Caco-2 (cell line): Measurements from ENCODE around the gene SDF2. TPM values are rescaled to one million over a fixed set of nuclear protein-coding genes. Genes with fewer than 3 reads are reported as not detected.

Source experiments
- BruUV-seq: library from RNA; stranded (reverse); fragments of 400-500 nt; replicated peaks from 2 replicates; lab custom pipeline; 2021; lab: Mats Ljungman, UMichigan
- CTCF ChIA-PET: fragments of 300-600 bp; sonication (Branson Sonifier 250); formaldehyde crosslinking; loops from one replicate; lab custom pipeline; 2022; ENCODE audit warnings: antibody characterized with exemption; lab: Charles Lee
- POLR2A ChIA-PET: fragments of 300-600 bp; sonication (Branson Sonifier 250); formaldehyde crosslinking; loops from one replicate; lab custom pipeline; 2022; ENCODE audit warnings: antibody characterized with exemption; lab: Charles Lee
- DNase-seq, 2 experiments: peaks; one replicate each; pipeline versions ENCODE4 v3.0.0 to v3.0.0-alpha.2; 2020 to 2022
- H3K27me3 ChIP-seq: replicated peaks from 2 replicates; pipeline ENCODE4 v1.6.0; 2011; ENCODE audit warnings: low read length; ENCODE audit not compliant: control insufficient read depth, insufficient read depth
- H3K36me3 ChIP-seq: 2 replicates; pipeline ENCODE4 v1.5.1; 2011; ENCODE audit warnings: low read length; ENCODE audit not compliant: control insufficient read depth, insufficient read depth
- H3K4me1 ChIP-seq: fragments of 250-450 bp; sonication (Bioruptor Pico); 2 replicates; pipeline ENCODE4 v1.5.1; 2020; ENCODE audit warnings: mild to moderate bottlenecking
- H3K4me3 ChIP-seq: 2 replicates; pipeline ENCODE4 v1.5.1; 2011; ENCODE audit warnings: low read depth, mild to moderate bottlenecking, control low read depth, low read length
- H3K9me3 ChIP-seq: fragments of 250-450 bp; sonication (Bioruptor Pico); 2 replicates; pipeline ENCODE4 v1.5.1; 2020; ENCODE audit warnings: mild to moderate bottlenecking, moderate library complexity
- H3K27ac Mint-ChIP-seq: one replicate; pipeline ENCODE4 v1.8.0; 2022; ENCODE audit warnings: mixed read lengths; ENCODE audit not compliant: unreplicated experiment
- H3K27me3 Mint-ChIP-seq: one replicate; pipeline ENCODE4 v1.8.0; 2022; ENCODE audit warnings: mixed read lengths; ENCODE audit not compliant: insufficient read depth, unreplicated experiment
- H3K36me3 Mint-ChIP-seq: one replicate; pipeline ENCODE4 v1.8.0; 2022; ENCODE audit warnings: mild to moderate bottlenecking, mixed read lengths; ENCODE audit not compliant: insufficient read depth, unreplicated experiment
- H3K4me1 Mint-ChIP-seq: one replicate; pipeline ENCODE4 v1.8.0; 2022; ENCODE audit warnings: low read depth, mixed read lengths; ENCODE audit not compliant: unreplicated experiment
- H3K4me3 Mint-ChIP-seq: one replicate; pipeline ENCODE4 v1.8.0; 2022; ENCODE audit warnings: mild to moderate bottlenecking, moderate library complexity, mixed read lengths; ENCODE audit not compliant: unreplicated experiment
- H3K9me3 Mint-ChIP-seq: one replicate; pipeline ENCODE4 v1.8.0; 2022; ENCODE audit warnings: mixed read lengths; ENCODE audit not compliant: unreplicated experiment
- intact Hi-C: fragments of 100-400 bp; cut with micrococcal nuclease; formaldehyde crosslinking; loops from one replicate; pipeline ENCODE4 v1.10.0; 2022; ENCODE audit not compliant: unreplicated experiment
- total RNA-seq: library from RNA; stranded (reverse); gene quantifications from 2 replicates; pipeline ENCODE4 v1.2.3, GENCODE V29; 2022
- TF ChIP-seq, protein P1 (sequence below), 2 experiments: fragments of 200-600 bp in 1 of 2; IDR thresholded peaks; 1 replicate in 1 of 2; 2 replicates in 1 of 2; pipeline versions ENCODE4 v1.5.1 to v1.8.0; 2011 to 2022; ENCODE audit warnings: antibody characterized with exemption in 1 of 2, control low read depth in 1 of 2, inconsistent platforms in 1 of 2, low read depth in 1 of 2, low read length in 1 of 2, mild to moderate bottlenecking in 1 of 2, moderate library complexity in 1 of 2; ENCODE audit not compliant: insufficient read depth in 1 of 2, severe bottlenecking in 1 of 2, unreplicated experiment in 1 of 2

The SDF2 gene
- total RNA-seq, 1 experiment from 2014 or later = 63.5 TPM

GRCh38 chr17:28641579-28641978 lies 20.1 kb downstream of the SDF2 start:
- no peaks in the 10 kb centered on the region for H3K27me3 Mint-ChIP-seq
- ChIA-PET CTCF (no interaction called here), POLR2A (no interaction called here)
- Histone ChIP-seq H3K9me3 (no peaks in the 10 kb centered on the region), H3K36me3 (peaks cover 10% of the 10 kb centered on the region), H3K27me3 (no peaks in the 10 kb centered on the region), H3K4me1 (peaks cover 17% of the 10 kb centered on the region), H3K4me3 (no peak overlapping the region)
- H3K4me1 Mint-ChIP-seq = peaks cover 24% of the 10 kb centered on the region
- DNase-seq = no peak
- no peak overlapping the region for H3K27ac Mint-ChIP-seq
- BruUV-seq = no TSS peak
- intact Hi-C loops = loop anchor here (10.0 kb wide), 1 partner anchor 47 kb away; the partner anchor contains the start of gene SPAG5
- peaks cover 82% of the 10 kb centered on the region for H3K36me3 Mint-ChIP-seq
- H3K9me3 Mint-ChIP-seq = no peaks in the 10 kb centered on the region
- TF ChIP-seq, protein P1, sequence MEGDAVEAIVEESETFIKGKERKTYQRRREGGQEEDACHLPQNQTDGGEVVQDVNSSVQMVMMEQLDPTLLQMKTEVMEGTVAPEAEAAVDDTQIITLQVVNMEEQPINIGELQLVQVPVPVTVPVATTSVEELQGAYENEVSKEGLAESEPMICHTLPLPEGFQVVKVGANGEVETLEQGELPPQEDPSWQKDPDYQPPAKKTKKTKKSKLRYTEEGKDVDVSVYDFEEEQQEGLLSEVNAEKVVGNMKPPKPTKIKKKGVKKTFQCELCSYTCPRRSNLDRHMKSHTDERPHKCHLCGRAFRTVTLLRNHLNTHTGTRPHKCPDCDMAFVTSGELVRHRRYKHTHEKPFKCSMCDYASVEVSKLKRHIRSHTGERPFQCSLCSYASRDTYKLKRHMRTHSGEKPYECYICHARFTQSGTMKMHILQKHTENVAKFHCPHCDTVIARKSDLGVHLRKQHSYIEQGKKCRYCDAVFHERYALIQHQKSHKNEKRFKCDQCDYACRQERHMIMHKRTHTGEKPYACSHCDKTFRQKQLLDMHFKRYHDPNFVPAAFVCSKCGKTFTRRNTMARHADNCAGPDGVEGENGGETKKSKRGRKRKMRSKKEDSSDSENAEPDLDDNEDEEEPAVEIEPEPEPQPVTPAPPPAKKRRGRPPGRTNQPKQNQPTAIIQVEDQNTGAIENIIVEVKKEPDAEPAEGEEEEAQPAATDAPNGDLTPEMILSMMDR (IDR thresholded peaks at IDR 0.05; ENCODE audit: insufficient read depth in 1 of 2, low read depth in 1 of 2, low read length in 1 of 2, severe bottlenecking in 1 of 2, unreplicated experiment in 1 of 2) = no peak
- H3K4me3 Mint-ChIP-seq = no peak overlapping the region

GRCh38 chr17:28635506-28635905 lies 26.2 kb downstream of the SDF2 start:
- intact Hi-C loops = no loop called here
- Mint-ChIP-seq H3K4me3 (no peak overlapping the region), H3K27ac (no peak overlapping the region), H3K4me1 (no peaks in the 10 kb centered on the region), H3K27me3 (no peaks in the 10 kb centered on the region), H3K36me3 (peaks cover 87% of the 10 kb centered on the region), H3K9me3 (no peaks in the 10 kb centered on the region)
- ChIA-PET CTCF (no interaction called here), POLR2A (no interaction called here)
- DNase-seq = no peak
- Histone ChIP-seq H3K36me3 (peaks cover 12% of the 10 kb centered on the region), H3K4me1 (no peaks in the 10 kb centered on the region), H3K4me3 (no peak overlapping the region), H3K9me3 (no peaks in the 10 kb centered on the region), H3K27me3 (no peaks in the 10 kb centered on the region)
- BruUV-seq = no TSS peak
- TF ChIP-seq, protein P1 (IDR thresholded peaks at IDR 0.05; ENCODE audit: insufficient read depth in 1 of 2, low read depth in 1 of 2, low read length in 1 of 2, severe bottlenecking in 1 of 2, unreplicated experiment in 1 of 2) = no peak

DNA sequence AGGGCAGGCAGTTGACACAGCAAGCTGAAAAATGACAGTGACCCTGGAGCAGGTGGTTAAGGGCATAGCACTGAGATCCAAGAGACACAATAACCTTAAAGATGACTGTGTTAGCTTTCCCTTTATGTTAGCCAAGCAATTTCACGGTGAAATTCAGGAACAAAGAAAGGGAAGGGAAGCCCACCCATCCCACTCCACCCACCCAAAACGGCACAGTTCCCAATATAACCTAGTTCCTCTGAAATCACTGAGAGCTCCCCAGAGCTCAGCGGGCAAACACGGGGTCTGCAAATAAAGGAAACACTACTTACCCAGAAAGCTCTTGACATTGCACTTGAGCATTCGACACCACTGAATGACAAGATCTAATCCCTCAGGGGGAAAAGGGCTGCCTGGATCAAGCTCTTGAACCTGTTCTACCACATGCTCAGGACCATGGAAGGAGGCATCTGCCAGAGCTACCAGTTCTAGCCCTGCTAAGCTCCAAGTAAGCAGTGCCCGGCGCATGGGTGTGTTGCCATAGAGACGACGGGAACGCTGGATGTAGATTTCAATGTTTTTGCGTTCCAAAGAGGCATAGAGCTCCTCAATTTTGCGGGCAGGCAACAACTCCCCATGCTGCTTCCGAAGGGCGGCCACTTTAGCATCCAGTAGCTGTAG lies 27.4 kb downstream of the SDF2 start:
- CTCF ChIA-PET = no interaction called here
- no peak overlapping the region for H3K27ac Mint-ChIP-seq
- peaks cover 11% of the 10 kb centered on the region for H3K36me3 ChIP-seq

More for the DNA sequence above, 27.4 kb downstream of the SDF2 start:
- intact Hi-C loops = no loop called here
- no peaks in the 10 kb centered on the region for H3K4me1 ChIP-seq
- Mint-ChIP-seq H3K36me3 (peaks cover 88% of the 10 kb centered on the region), H3K27me3 (no peaks in the 10 kb centered on the region), H3K4me1 (no peaks in the 10 kb centered on the region), H3K4me3 (no peak overlapping the region), H3K9me3 (no peaks in the 10 kb centered on the region)
- H3K9me3 ChIP-seq = no peaks in the 10 kb centered on the region
- TF ChIP-seq, protein P1 (IDR thresholded peaks at IDR 0.05; ENCODE audit: insufficient read depth in 1 of 2, low read depth in 1 of 2, low read length in 1 of 2, severe bottlenecking in 1 of 2, unreplicated experiment in 1 of 2) = no peak
- no peak overlapping the region for H3K4me3 ChIP-seq
- TSS peak; percentile 19 for BruUV-seq
- POLR2A ChIA-PET = interaction anchor here (1.2 kb wide), 1 partner anchor 23 kb away, joined by 5 read pairs; no protein-coding TSS in a partner anchor
- no peaks in the 10 kb centered on the region for H3K27me3 ChIP-seq
- no peak for DNase-seq
